Left kidney (tissue), 2 donors: ENCODE measurements around the gene STK10. TPM values are rescaled to one million over a fixed set of nuclear protein-coding genes. Genes with fewer than 3 reads are reported as not detected.

Source experiments
- DNase-seq: peaks from one replicate; pipeline ENCODE4 v3.0.0-alpha.2; 2013
- polyA plus RNA-seq: library from polyadenylated mRNA; unstranded; fragments of 120-200 nt; gene quantifications from one replicate; pipeline ENCODE4 v1.2.1, GENCODE V29; 2013; ENCODE audit not compliant: insufficient read length

STK10 gene
- polyA plus RNA-seq, 1 donor: 16.5 TPM

DNA sequence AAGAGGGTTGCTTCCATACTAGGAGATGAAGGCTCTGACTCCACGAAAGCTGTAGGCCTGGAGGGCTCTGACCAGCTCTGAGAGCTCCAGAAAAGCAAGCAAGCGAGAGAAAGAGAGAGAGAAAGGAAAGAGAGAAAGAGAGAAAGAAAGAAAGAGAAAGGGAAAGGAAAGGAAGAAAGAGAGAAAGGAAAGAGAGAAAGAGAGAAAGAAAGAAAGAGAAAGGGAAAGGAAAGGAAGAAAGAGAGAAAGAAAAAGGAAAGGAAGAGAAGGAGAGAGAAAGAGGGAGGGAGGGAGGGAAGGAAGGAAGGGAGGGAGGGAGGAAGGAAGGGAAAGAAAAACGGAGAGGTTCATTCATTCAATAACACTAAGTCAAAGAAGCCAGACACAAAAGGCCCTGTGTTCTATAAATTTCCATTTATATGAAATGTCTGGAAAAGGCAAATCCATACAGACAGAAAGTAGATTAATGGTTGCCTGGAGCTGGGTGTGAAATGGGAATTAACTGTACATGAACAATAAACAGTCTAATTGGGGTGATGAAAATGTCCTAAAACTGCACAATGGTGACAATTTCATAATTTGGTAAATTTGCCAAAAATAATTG lies 1.8 kb upstream of the STK10 start:
- no peak for DNase-seq

DNA sequence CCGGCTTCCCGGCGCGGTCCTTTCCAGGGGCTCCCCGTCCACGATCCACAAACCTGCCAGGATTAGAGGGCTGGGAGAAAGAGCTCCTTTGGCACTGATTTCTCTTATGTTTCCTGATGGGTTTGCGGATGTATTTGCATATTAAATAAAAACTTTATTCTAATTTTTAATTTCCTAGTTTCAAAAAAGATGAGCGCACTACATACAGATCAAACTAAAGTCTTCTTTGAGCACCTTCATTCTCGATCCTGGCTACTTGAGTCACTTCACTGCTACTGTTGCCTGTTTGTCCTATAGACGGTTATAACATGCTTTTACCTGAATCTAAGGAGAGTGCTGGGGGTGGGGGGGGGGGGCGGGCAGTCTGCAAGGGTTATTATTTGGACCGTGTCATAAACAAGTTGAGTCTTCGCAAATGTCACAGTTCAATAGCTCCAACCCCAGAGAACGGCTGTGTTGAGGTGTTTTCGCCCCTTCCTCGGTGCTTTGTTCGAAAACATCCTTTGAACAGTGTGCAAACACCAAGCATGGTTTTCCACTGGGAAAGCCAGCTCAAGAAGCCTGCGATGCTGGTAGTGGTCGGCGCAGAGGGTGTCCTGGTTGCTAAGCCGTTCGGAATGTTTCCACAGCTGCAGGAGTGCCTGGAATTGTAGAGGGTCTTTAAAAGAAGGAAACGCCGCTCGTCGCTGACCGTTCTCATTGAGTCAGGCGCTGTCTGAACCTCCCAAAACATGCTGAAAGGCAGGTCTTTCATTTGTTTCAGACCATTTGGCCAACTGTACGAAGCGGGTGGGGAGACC lies 1.1 kb upstream of the STK10 start:
- no peak for DNase-seq

DNA sequence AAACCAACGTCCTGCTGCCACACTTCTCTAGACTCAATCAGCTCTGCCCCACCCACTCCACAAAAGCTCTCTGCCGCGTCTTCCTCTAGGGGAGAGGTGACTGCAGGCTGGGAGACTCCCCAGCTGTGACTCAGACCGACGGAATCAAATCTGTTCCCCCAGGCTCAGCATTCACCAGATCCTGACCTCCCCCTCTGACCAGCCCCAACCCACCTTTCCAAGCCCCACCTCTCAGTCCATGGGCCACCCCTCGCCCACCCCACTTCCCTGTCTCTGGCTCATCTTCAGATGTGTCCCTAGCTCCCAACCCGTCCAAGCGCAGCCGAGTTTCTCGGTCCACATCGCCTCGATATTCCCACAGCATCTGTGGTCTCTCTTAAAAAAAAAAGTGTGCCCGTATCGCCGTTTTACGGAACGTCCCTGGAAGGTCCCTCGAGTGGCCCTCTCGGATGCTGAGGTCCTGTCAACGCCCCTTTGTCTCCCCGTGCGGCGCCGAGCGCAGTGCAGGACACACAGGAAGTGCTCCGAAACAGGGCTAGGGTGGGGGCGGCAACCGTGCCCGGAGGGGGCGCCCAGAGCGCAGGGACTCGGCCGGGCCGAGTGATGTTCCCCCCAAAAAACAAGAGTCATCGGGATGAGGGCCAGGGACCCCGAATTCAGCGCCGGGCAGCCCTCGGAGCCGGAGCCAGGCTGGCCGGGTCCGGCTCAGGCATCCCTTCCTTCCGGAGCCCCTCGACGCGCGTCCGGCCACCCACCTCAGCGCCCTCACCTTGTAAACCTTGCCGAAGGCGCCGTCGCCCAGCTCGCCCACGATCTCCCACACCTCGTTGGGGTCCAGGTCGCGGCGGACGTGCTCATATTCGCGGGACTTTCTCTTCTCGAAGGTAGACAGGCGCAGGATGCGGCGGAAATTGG lies 649 bp downstream of the STK10 start:
- DNase-seq: no peak

DNA sequence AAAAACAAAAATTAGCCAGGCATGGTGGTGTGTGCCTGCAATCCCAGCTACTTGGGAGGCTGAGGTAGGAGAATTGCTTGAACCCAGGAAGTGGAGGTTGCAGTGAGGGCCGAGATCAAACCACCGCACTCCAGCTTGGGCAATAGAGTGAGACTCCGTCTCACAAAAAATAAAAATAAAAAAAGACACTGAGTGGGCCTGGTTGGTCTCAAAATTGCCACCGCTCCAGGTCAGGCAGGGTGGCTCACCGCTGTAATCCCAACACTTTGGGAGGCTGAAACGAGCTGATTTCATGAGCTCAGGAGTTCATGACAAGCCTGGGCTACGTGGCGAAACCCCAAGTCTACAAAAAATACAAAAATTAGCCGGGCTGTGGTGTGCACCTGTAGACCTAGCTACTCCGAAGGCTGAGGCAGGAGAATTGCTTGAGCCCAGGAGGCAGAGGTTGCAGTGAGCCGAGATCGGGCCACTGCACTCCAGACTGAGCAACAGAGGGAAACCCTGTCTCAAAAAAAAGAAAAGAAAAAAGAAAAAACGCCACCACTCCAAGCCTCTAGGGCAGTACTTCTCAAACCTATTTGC lies 1.8 kb downstream of the STK10 start:
- DNase-seq: no peak

DNA sequence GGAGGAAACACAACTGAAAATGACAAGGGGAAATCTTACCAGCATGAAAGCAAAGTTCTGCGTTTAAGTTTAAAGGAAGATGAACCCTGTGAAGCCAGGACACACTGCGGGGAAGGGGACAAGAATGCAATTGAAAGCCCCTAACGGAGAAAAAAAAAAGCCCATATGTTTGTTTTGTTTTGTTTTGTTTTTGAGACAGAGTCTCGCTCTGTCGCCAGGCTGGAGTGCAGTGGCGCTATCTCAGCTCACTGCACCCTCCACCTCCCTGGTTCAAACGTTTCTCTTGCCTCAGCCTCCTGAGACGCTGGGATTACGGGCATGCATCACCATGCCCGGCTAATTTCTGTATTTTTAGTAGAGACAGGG lies 2.9 kb downstream of the STK10 start:
- no peak for DNase-seq

DNA sequence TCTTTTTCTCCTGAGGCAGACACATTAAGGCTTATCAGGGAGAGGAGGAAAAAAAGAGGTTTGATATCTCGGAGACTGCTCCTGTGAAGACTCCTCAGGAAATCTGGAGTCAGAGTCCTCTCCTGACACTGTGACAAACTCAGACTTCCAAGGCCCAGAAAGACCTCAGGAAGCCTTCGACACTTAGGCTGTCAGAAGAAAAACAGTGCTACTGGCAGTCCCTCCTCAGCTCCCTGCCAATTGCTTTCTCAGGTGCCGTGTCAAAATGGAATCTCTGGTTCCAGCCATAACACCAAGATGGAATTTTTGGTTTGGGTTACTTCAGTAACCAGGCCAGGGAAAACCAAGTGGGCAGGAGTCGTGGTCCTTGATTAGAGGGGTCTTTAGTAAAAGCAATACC lies 4.1 kb downstream of the STK10 start:
- DNase-seq: no peak

DNA sequence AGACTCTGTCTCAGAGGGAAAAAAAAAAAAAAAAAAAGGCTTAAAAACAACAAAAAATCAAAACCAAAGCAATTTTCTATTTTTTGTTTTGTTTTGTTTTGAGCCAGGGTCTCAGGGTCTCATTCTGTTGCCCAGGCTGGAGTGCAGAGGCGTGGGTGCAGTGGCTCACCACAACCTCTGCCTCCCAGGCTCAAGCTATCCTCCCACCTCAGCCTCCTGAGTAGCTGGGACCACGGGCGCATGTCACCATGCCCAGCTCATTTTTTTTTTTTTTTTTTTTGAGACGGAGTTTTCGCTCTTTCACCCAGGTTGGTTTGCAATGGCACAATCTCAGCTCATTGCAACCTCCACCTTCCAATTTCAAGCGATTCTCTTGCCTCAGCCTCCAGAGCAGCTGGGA lies 5.7 kb downstream of the STK10 start:
- no peak for DNase-seq

DNA sequence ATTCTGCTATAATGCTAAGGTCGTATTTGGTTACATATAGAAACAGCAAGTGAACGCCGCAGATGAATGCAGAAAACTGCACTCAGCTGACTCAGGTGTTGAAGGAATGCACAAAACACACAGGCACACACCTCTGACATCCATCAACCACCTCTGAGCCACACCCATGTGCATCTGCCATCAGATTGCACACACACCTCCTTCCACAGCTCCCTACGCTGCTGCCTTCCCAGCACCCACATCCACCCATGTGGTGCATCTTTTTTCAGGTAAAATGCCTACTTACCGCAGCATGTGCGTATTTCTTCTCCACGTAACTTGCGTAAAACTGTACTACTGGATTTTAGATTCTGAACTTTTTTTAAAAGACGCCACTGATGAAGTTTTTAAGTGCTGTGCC lies 7.1 kb downstream of the STK10 start:
- DNase-seq: no peak

DNA sequence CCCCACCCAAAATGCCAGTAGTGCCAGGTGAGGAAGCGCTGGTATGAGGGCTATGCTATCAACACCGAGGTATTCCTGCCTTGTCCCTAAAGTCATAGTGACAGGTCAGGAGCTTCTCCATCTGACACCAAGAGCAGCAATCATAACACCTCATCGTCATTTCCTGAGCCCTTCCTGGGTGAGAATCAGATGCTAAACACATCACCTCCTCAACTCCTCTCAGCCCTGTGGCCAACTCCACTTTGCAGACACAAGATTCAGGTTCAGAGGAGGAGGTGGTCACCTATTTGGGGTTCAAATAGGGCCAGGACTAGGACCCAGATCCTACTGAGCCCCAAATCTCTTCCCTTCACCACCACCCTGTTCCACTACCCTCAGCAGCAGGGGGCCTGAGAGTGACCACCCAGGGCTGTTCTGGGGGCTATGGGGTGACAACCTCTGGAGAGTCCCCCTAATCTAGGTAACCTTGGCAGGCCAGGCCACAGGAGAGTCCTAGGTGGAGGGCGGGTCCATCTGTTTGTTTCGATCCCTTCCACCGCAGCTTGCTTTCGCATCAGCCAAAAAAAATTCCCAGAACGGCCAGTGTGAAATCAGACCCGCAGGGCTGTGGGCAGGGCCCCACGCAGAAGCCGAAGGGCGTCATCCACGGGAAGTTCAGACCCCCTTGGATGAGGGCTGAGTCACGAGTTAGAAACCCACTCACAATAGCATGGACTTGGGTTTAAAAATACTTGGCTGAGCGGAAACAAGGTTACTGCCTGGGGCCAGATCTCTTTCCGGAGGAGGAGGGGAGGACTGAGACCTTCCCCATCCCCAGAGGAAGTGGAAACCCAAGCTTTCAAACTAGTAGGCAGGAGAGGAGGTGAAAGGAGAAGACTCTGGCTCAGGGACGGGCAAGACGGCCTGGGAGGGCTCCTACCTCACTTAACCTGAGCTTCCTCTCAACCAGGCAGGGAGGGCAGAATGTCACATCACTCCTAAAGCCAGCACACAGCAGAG lies 8.7 kb downstream of the STK10 start:
- no peak for DNase-seq

DNA sequence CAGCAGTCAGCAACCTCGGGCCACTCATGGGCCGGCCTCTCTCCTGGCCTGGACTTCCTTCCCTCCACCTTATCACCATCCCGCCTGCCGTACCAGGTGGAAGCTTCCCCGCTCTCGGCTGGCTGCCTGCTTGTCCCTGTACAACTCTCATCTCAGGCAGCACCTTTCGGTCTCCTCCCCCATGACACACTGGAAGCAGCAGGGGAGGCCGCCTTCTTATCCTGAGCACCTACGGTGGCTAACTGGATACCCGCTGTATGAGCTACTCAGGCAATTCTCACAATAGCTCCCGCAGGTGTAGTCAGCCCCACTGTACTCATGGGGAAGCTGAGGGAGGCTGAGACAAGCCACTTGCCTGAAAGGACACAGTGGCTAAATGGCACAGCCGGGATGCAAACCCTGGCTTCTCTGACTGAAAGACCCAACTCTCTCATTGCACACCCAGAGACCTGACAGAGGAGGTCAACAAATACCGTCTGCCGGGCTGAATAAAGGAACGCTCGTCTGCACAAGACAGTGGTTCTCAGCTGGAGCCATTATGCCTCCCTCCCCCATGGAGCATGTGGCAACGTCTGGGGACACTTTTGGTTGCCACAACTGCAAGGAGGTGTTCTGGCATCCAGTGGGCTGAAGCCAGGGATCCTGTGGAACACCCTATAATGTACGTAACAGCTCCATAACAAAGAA lies 9.6 kb downstream of the STK10 start:
- no peak for DNase-seq

DNA sequence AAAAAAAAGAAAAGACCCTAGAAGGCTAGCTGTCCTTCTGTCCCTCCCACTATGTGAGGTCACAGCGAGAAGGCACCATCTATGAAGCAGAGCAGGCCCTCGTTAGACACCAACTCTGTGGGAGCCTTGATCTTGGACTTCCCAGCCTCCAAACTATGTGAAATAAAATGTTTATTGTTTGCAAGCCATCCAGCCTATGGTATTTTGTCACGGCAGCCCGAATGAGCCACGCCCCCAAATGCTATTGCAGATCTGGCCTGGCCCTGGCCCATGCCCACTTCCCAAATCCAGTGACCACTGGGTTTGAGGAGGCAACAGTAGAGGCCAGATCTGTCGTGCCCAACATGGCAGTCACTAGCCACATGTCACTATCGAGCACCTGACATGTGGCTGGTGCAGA lies 10.8 kb downstream of the STK10 start:
- DNase-seq: no peak

DNA sequence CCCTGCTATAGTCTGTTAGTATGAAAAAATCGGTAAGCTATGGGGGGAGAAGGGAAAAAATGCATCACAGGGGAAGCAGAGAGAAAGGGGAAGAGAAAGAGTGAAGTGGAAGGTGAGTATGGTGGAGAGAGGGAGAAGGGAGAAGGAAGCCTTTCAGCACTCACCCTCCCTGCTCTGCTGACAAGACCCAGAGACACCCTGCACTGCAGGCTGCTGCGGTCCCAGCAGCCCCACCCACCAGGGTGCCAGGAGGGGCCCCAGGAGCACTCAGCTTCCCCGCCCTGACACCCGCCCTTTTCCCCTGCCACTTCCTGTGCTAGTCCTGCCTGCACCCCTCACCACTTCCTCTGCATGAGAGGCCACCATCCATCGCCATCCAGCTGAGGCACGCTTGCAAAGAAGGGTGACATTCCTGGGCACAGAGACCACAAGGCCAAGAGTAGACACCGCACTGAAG lies 12.7 kb downstream of the STK10 start:
- no peak for DNase-seq

DNA sequence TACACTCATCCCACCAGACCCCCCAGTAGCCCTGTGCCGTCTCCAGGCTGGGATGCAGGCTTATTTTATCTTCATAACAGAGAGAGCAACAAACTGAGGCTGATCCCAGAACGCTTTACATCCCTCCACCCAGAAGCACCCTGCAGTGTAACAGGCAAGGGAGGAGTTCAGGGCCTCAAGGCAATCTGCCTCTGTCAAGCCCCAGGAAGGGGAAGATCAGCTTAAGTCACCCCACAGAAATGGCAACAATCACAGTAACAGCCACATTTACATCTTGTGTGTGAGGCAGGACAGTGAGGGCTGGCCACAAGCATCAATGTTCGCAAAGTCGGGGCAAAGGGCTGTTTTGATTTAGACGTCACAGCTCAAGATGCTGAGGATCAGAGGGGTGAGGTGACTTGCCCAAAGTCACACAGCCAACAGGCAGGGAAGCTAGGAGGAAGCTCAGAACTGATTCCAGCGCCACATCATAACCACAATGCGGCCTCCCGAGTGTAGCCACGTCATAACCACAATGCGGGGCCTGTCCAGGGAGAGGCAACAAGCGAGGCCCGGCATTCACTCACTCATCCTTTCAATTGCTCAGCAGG lies 14.4 kb downstream of the STK10 start:
- DNase-seq: no peak

DNA sequence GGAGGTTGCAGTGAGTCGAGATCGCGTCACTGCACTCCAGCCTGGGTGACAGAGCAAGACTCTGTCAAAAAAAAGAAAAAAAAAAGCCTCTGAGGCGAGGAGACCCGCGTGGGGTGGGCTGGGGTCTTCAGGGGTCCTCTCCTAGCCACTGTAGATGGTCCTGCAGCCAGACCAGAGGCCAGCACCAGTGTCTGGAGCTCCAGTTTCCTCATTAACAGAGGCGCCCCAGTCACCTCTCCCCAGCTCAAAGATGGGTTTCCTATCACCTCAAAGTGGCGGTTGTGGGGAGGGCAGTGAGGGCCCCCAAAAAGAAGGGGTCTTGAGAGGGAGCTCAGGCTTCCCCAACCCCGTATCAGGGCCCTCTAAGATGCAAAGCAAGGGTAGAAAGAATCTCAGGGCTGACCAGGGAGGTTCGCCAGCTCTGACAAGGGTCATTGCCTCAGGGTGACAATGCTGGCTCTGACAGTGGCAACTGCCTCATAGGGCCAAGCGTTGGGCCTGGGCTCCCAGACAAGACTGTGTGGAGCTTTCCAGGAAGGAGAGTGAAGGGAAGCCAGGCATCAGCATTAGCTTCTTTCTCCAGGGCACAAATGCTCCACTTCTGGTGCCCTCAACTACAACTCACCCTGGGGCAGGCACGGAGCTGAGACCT lies 15.0 kb downstream of the STK10 start:
- DNase-seq: no peak

DNA sequence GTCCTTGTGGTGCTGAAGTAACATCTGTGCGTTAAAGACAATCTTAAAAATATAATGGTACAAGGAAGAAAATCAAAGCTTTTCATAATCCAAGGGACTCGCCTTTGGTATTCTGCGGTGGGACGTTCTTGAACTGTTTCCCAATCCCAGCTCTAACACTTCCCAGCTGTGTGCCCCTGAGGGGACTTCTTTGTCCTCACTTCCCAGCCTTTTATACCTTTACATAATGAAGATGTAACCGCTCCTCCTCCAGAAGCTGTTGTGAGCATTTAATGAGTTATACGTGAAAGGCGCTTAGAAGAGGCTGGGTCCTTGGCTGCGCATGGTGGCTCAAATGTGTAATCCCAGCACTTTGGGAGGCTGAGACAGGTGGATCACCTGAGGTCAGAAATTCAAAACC lies 16.9 kb downstream of the STK10 start:
- no peak for DNase-seq

DNA sequence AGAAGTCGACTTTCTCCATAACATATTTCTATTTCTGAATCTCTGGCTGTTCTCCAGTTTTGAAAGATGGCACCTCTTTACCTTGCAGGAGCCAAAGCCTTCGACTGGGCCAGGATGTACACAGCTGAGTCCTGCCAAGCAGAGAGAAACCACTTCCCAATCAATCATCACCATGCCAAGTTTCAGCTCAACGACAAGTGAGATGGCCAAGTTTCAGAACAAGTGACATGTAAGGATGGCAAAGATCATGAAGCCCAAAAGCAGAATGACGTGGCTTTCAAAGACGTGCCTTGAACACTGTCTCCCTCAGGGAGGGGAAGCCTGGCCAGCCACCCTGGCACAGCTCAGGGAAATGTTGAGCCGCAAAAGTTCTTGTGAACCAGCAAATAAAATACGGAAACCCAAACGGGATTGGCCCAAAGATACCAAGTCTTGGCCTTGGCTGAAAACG lies 17.7 kb downstream of the STK10 start:
- no peak for DNase-seq

DNA sequence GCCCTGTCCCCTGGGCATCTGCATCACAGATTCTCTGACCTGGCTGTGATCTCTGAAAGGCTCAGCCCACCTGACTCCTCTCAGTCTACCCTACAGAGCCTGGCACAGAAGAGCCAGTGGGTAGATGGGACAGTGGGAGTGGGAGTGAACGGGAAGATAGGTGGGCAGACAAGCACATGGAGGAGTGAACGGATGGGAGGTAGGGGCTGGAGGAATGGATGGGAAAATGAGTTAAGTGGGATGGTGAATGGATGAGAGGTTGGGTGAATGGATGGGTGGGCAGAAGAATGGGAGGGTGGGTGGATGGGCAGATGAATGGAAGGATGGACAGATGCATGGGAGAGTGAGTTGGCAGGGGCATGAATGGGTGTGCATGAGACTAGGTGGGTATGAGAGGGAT lies 18.8 kb downstream of the STK10 start:
- DNase-seq: no peak

DNA sequence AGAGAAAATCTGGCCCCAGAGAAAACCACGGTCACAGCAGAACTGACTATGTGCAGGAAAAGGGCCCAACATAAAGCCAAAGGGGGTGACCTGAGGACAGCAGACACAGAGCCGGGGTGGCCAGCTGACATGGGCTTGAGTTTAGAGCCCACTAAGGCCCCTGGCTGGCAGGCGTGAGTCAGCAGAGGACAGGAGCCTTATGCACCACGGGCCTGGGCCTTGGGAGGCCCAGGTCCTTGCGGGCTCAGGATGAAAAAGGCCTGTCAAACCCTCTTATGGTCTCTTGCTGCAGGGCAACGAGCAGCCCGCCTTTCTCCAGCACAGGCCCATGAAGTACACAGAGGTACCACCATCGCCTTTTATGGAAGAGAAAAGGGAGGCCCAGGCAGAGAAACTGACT lies 19.7 kb downstream of the STK10 start:
- no peak for DNase-seq

DNA sequence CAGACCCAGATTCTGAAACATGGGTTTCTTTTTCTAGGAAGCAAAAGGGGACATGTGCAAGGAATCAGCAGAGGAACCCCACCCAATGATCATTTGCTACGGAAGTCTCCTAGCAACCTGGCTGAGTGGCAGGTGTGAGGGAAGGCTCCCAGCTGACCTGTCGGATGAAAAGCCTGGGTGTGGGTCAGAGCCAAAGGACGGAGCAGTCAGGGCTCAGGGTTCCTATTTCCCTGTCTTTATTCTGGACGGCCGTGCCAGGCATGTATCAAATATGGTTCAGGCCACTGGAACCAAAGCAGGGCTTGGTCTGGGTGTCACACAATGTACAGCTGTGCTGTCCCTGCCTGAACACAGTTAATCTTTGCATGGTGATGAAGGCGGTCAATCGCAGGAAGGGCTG lies 20.1 kb downstream of the STK10 start:
- no peak for DNase-seq
